ENCODE results near the gene ANAPC7.

DNA sequence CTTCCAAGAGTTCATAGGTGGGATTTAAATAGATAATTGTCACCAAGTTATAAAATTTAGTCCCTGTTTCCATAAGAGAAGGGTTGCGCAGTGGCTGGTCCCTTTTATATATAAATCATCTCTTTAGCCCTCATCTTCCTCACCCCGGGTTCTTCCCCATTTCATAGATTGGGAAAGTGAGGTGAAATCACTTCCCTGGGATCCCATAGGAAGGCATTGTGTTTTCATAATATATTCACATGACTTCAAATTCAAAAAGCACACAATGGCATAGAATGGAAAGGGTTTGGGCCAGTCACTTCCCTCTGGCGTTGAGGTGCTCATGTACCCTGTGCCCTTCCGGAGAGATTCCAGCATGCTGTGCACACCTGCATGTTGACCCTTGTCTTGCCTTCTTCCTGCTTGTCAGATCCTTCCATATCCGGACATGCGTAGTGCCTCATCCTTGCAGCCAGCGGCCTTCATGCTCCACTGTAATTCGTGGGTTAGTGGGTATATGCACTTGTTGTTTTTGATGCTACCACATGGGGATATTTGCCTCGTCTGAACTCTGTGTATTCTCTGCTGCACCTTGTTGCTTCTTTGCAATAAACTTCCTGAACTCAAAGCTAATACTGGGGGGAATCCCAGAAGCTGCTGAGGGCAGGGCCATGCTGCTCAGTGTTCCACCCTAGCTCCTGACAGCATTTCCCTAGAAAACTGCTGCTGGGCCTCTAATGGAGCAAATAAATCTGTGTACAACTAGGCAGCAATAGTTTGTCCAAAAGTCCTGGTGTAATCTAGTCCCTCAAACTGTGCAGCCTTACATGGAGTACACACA, 59.6 kb downstream of the ANAPC7 start:
- TF ChIP-seq, protein P1, sequence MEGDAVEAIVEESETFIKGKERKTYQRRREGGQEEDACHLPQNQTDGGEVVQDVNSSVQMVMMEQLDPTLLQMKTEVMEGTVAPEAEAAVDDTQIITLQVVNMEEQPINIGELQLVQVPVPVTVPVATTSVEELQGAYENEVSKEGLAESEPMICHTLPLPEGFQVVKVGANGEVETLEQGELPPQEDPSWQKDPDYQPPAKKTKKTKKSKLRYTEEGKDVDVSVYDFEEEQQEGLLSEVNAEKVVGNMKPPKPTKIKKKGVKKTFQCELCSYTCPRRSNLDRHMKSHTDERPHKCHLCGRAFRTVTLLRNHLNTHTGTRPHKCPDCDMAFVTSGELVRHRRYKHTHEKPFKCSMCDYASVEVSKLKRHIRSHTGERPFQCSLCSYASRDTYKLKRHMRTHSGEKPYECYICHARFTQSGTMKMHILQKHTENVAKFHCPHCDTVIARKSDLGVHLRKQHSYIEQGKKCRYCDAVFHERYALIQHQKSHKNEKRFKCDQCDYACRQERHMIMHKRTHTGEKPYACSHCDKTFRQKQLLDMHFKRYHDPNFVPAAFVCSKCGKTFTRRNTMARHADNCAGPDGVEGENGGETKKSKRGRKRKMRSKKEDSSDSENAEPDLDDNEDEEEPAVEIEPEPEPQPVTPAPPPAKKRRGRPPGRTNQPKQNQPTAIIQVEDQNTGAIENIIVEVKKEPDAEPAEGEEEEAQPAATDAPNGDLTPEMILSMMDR (IDR thresholded peaks at IDR 0.05), result no peak
- TF ChIP-seq POLR2A (IDR thresholded peaks at IDR 0.05) (no peak), POLR2AphosphoS5 (IDR thresholded peaks at IDR 0.05) (no peak)
